Ishikawa (cell line): ENCODE measurements around the gene NSG1.

Experiments used
- CEBPB ChIP-seq: IDR thresholded peaks from 2 replicates; pipeline ENCODE4 v1.6.1; 2012
- CREB1 ChIP-seq: IDR thresholded peaks from 2 replicates; pipeline ENCODE4 v1.6.1; 2012; ENCODE audit warnings: low read depth
- EP300 ChIP-seq: IDR thresholded peaks from 2 replicates; pipeline ENCODE4 v1.6.1; 2012; ENCODE audit warnings: borderline replicate concordance
- YY1 ChIP-seq: IDR thresholded peaks from 2 replicates; pipeline ENCODE4 v1.6.1; 2012; ENCODE audit warnings: low read depth

DNA sequence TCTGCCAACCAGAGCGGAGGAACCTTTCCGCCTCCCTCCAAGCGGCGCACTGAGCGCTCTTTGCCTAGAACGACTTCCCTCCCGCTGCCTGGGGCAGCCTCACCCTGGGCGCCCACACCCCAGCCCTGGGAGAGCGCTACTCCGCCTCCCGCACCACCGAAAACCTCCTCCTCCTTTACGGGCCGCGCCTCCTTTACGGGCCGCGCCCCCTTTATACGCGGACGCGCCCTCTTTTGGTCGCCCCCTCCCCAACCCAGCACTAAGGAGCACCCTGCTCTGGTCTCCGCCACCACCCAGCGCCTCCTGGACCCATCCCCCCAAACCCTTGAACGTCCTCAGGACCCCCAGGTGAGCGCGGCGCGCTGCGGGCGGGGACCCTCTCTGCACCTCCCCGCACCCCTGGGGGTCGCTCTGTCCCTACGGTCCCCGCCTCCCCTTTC lies 586 bp upstream of the NSG1 start:
- no peak for TF ChIP-seq YY1
- TF ChIP-seq EP300 = no peak
- no peak for TF ChIP-seq CEBPB
- no peak for TF ChIP-seq CREB1
